CD4-positive, alpha-beta T cell treated with Interferon gamma for 1 hour (primary cell): ENCODE results near the gene MEGF11.

Experiments
- DNase-seq: peaks from one replicate; pipeline ENCODE4 v3.0.0-alpha.2; 2020

Gene MEGF11

GRCh38 chr15:66165856-66166255, 87.7 kb downstream of the MEGF11 start:
- DNase-seq, result no peak

- DNase-seq, result no peak
These were observed 88.8 kb downstream of the MEGF11 start for GRCh38 chr15:66164788-66165187.

GRCh38 chr15:66163553-66163952, 90.0 kb downstream of the MEGF11 start:
- no peak for DNase-seq

GRCh38 chr15:66162286-66162685, 91.3 kb downstream of the MEGF11 start:
- no peak for DNase-seq

GRCh38 chr15:66161575-66162118, 91.9 kb downstream of the MEGF11 start:
- no peak for DNase-seq

GRCh38 chr15:66161108-66161507, 92.4 kb downstream of the MEGF11 start:
- no peak for DNase-seq

GRCh38 chr15:66157507-66157906, 96.0 kb downstream of the MEGF11 start:
- DNase-seq, result no peak

GRCh38 chr15:66156310-66156975, 97.1 kb downstream of the MEGF11 start:
- no peak for DNase-seq

GRCh38 chr15:66155065-66155464, 98.5 kb downstream of the MEGF11 start:
- DNase-seq, result no peak

- DNase-seq, result no peak
These were observed 99.0 kb downstream of the MEGF11 start for GRCh38 chr15:66154581-66154980.

- no peak for DNase-seq
These were observed 99.8 kb downstream of the MEGF11 start for GRCh38 chr15:66153549-66154415.

- DNase-seq, result no peak
These were observed 100.9 kb downstream of the MEGF11 start for GRCh38 chr15:66152650-66153049.

- DNase-seq, result no peak
These were observed 101.7 kb downstream of the MEGF11 start for GRCh38 chr15:66151809-66152208.

- no peak for DNase-seq
These were observed 103.7 kb downstream of the MEGF11 start for GRCh38 chr15:66149871-66150270.

GRCh38 chr15:66148187-66148586, 105.4 kb downstream of the MEGF11 start:
- DNase-seq, result no peak

- DNase-seq, result no peak
These were observed 106.1 kb downstream of the MEGF11 start for GRCh38 chr15:66147440-66147839.

GRCh38 chr15:66145726-66146182, 107.8 kb downstream of the MEGF11 start:
- no peak for DNase-seq

GRCh38 chr15:66144978-66145725, 108.4 kb downstream of the MEGF11 start:
- no peak for DNase-seq

GRCh38 chr15:66142285-66142684, 111.3 kb downstream of the MEGF11 start:
- DNase-seq, result no peak

- DNase-seq, result no peak
These were observed 113.9 kb downstream of the MEGF11 start for GRCh38 chr15:66139591-66140207.

GRCh38 chr15:66138892-66139590, 114.5 kb downstream of the MEGF11 start:
- no peak for DNase-seq
